H1 (cell line): ENCODE data around the gene MOB3B. TPM values are rescaled to one million over a fixed set of nuclear protein-coding genes. Genes with fewer than 3 reads are reported as not detected.

Source experiments
- CTCF ChIA-PET: fragments of 300-600 bp; sonication (Branson Sonifier 250); formaldehyde crosslinking; loops from one replicate; lab custom pipeline; 2021; ENCODE audit not compliant: partially characterized antibody; lab: Charles Lee
- POLR2A ChIA-PET: fragments of 300-600 bp; sonication (Branson Sonifier 250); formaldehyde crosslinking; loops from one replicate; lab custom pipeline; 2021; ENCODE audit warnings: inconsistent platforms; ENCODE audit not compliant: partially characterized antibody; lab: Charles Lee
- DNase-seq, 2 experiments: peaks; one replicate each; pipeline versions ENCODE4 v3.0.0 to v3.0.0-alpha.2; 2010 to 2022; ENCODE audit warnings: low spot score in 2 of 2, low read depth in 1 of 2, mixed read lengths in 1 of 2
- FAIRE-seq: peaks from 2 replicates; lab custom pipeline; 2011; peaks lifted over from hg19 to GRCh38; lab: Jason Lieb, UNC
- H2AFZ ChIP-seq: 2 replicates; pipeline ENCODE4 v1.8.1; 2012; ENCODE audit warnings: low read length, inconsistent platforms
- H2AK5ac ChIP-seq: 2 replicates; pipeline ENCODE4 v1.6.1; 2013; ENCODE audit warnings: low read depth, low read length
- H2BK120ac ChIP-seq: replicated peaks from 2 replicates; pipeline ENCODE3; 2013; ENCODE audit warnings: low read depth, low read length, inconsistent platforms
- H2BK12ac ChIP-seq: 2 replicates; pipeline ENCODE4 v1.6.1; 2013; ENCODE audit warnings: low read depth, low read length
- H2BK15ac ChIP-seq: 2 replicates; pipeline ENCODE4 v1.6.1; 2013; ENCODE audit warnings: low read length
- H2BK20ac ChIP-seq: 2 replicates; pipeline ENCODE4 v1.6.1; 2013; ENCODE audit warnings: low read length
- H2BK5ac ChIP-seq: 2 replicates; pipeline ENCODE4 v1.6.1; 2013; ENCODE audit warnings: low read depth, low read length
- H3K14ac ChIP-seq: 2 replicates; pipeline ENCODE4 v1.6.1; 2013; ENCODE audit warnings: inconsistent platforms; ENCODE audit not compliant: insufficient read length
- H3K18ac ChIP-seq: 2 replicates; pipeline ENCODE4 v1.6.1; 2013; ENCODE audit warnings: low read length; ENCODE audit errors: extremely low read depth
- H3K23ac ChIP-seq: 2 replicates; pipeline ENCODE4 v1.6.1; 2013; ENCODE audit warnings: inconsistent platforms; ENCODE audit not compliant: insufficient read length
- H3K23me2 ChIP-seq: 2 replicates; pipeline ENCODE4 v1.6.1; 2013; ENCODE audit warnings: low read depth, low read length
- H3K27ac ChIP-seq: 2 replicates; pipeline ENCODE4 v1.6.1; 2011; ENCODE audit warnings: low read depth, low read length, inconsistent platforms
- H3K27me3 ChIP-seq, 4 experiments: replicated peaks in 1 of 4; 1 replicate in 1 of 4; 2 replicates in 3 of 4; pipeline versions ENCODE4 v1.6.1 to v1.8.1; 2011 to 2013; ENCODE audit warnings: low read length in 3 of 4, mild to moderate bottlenecking in 3 of 4, inconsistent platforms in 2 of 4, mixed read lengths in 2 of 4, moderate library complexity in 1 of 4; ENCODE audit not compliant: control insufficient read depth in 3 of 4, insufficient read depth in 3 of 4; ENCODE audit errors: extremely low read depth in 1 of 4
- H3K36me3 ChIP-seq, 4 experiments: 2 replicates each; pipeline versions ENCODE4 v1.6.1 to v1.8.1; 2011 to 2013; ENCODE audit warnings: mild to moderate bottlenecking in 4 of 4, low read length in 3 of 4, moderate library complexity in 2 of 4, control low read depth in 1 of 4, inconsistent platforms in 1 of 4; ENCODE audit not compliant: insufficient read depth in 4 of 4, control insufficient read depth in 2 of 4
- H3K4ac ChIP-seq: replicated peaks from 2 replicates; pipeline ENCODE3; 2013; ENCODE audit warnings: low read length, low read depth, mixed read lengths, inconsistent platforms; ENCODE audit not compliant: insufficient read length
- H3K4me1 ChIP-seq, 4 experiments: replicated peaks in 1 of 4; 1 replicate in 1 of 4; 2 replicates in 3 of 4; pipeline versions ENCODE4 v1.6.1 to v1.8.1; 2011 to 2013; ENCODE audit warnings: low read length in 3 of 4, inconsistent platforms in 2 of 4, mixed read lengths in 1 of 4; ENCODE audit not compliant: insufficient read depth in 4 of 4, control insufficient read depth in 3 of 4
- H3K4me2 ChIP-seq, 2 experiments: 2 replicates each; pipeline versions ENCODE4 v1.6.1 to v1.8.1; 2011 to 2013; ENCODE audit warnings: low read depth in 2 of 2, low read length in 2 of 2, control low read depth in 1 of 2, inconsistent platforms in 1 of 2, mild to moderate bottlenecking in 1 of 2; ENCODE audit not compliant: insufficient read depth in 1 of 2
- H3K4me3 ChIP-seq, 4 experiments: fragments of 200-600, 300-600 bp in 1 of 4; sonication (generic), shearing (Covaris generic), sonication (Bioruptor Twin) in 1 of 4; 2 replicates each; pipeline versions ENCODE4 v1.5.1 to v1.8.1; 2011 to 2016; ENCODE audit warnings: low read length in 4 of 4, low read depth in 3 of 4, control low read depth in 2 of 4, inconsistent platforms in 2 of 4, mild to moderate bottlenecking in 2 of 4, mixed read lengths in 1 of 4, moderate library complexity in 1 of 4; ENCODE audit not compliant: insufficient read depth in 2 of 4; ENCODE audit errors: extremely low read depth in 1 of 4
- H3K56ac ChIP-seq: replicated peaks from 2 replicates; pipeline ENCODE3; 2013; ENCODE audit warnings: low read depth, mild to moderate bottlenecking, mixed read lengths, low read length, inconsistent platforms; ENCODE audit not compliant: insufficient read length
- H3K79me1 ChIP-seq: 2 replicates; pipeline ENCODE4 v1.6.1; 2013; ENCODE audit warnings: low read depth, low read length, control low read depth
- H3K79me2 ChIP-seq, 2 experiments: 2 replicates each; pipeline versions ENCODE4 v1.6.1 to v1.8.1; 2012 to 2013; ENCODE audit warnings: low read length in 2 of 2, mild to moderate bottlenecking in 2 of 2, inconsistent platforms in 1 of 2; ENCODE audit not compliant: insufficient read depth in 2 of 2, control insufficient read depth in 1 of 2
- H3K9ac ChIP-seq, 4 experiments: replicated peaks in 1 of 4; 1 replicate in 1 of 4; 2 replicates in 3 of 4; pipeline versions ENCODE4 v1.6.1 to v1.8.1; 2011 to 2013; ENCODE audit warnings: low read depth in 3 of 4, low read length in 3 of 4, control low read depth in 2 of 4, mild to moderate bottlenecking in 2 of 4, moderate library complexity in 2 of 4, inconsistent platforms in 1 of 4; ENCODE audit errors: extremely low read depth in 1 of 4
- H3K9me3 ChIP-seq, 2 experiments: 2 replicates each; pipeline versions ENCODE4 v1.6.1 to v1.8.1; 2012 to 2013; ENCODE audit warnings: mild to moderate bottlenecking in 2 of 2, moderate library complexity in 2 of 2, control low read depth in 1 of 2, inconsistent platforms in 1 of 2, low read depth in 1 of 2, low read length in 1 of 2, mixed read lengths in 1 of 2; ENCODE audit not compliant: insufficient read depth in 2 of 2
- H4K20me1 ChIP-seq, 2 experiments: replicated peaks in 1 of 2; 2 replicates each; pipeline versions ENCODE3 to v1.8.1; 2011 to 2013; ENCODE audit warnings: inconsistent platforms in 2 of 2, low read length in 2 of 2, mild to moderate bottlenecking in 1 of 2; ENCODE audit not compliant: insufficient read depth in 2 of 2, control insufficient read depth in 1 of 2
- H4K5ac ChIP-seq: 2 replicates; pipeline ENCODE4 v1.6.1; 2013; ENCODE audit warnings: low read length, low read depth, mixed read lengths, inconsistent platforms; ENCODE audit not compliant: insufficient read length
- H4K8ac ChIP-seq: 2 replicates; pipeline ENCODE4 v1.8.0; 2013; ENCODE audit warnings: mild to moderate bottlenecking, moderate library complexity, low read length, inconsistent platforms; ENCODE audit not compliant: insufficient read depth; ENCODE audit errors: extremely low read depth
- H4K91ac ChIP-seq: replicated peaks from 2 replicates; pipeline ENCODE3; 2013; ENCODE audit warnings: low read length, mixed read lengths, inconsistent platforms; ENCODE audit not compliant: insufficient read length
- BCL11A ChIP-seq, 2 experiments: IDR thresholded peaks; one replicate each; pipeline ENCODE4 v1.6.1; 2011; ENCODE audit warnings: low read depth in 2 of 2, low read length in 2 of 2, mild to moderate bottlenecking in 2 of 2
- EGR1 ChIP-seq: IDR thresholded peaks from 2 replicates; pipeline ENCODE4 v1.6.1; 2011; ENCODE audit warnings: low read depth, low read length, borderline replicate concordance
- GABPA ChIP-seq: IDR thresholded peaks from 2 replicates; pipeline ENCODE4 v1.6.1; 2011; ENCODE audit warnings: mild to moderate bottlenecking, low read length, moderate library complexity, borderline replicate concordance; ENCODE audit not compliant: insufficient read depth
- MAX ChIP-seq: IDR thresholded peaks from 2 replicates; pipeline ENCODE4 v1.6.1; 2012; ENCODE audit warnings: inconsistent platforms
- NANOG ChIP-seq: IDR thresholded peaks from 2 replicates; pipeline ENCODE4 v1.6.1; 2011; ENCODE audit warnings: low read length, low read depth, mild to moderate bottlenecking, inconsistent platforms; ENCODE audit not compliant: insufficient read depth, poor library complexity, severe bottlenecking
- POLR2A ChIP-seq, 2 experiments: IDR thresholded peaks; 1 replicate in 1 of 2; 2 replicates in 1 of 2; pipeline ENCODE4 v1.6.1; 2011; ENCODE audit warnings: low read depth in 2 of 2, low read length in 2 of 2, mild to moderate bottlenecking in 2 of 2; ENCODE audit errors: control extremely low read depth in 1 of 2
- RAD21 ChIP-seq, 2 experiments: IDR thresholded peaks in 1 of 2; conservative IDR thresholded peaks in 1 of 2; 2 replicates each; pipeline ENCODE4 v1.6.1; 2011; ENCODE audit warnings: low read depth in 2 of 2, low read length in 2 of 2, improper control_type of control experiment in 1 of 2, inconsistent platforms in 1 of 2, mild to moderate bottlenecking in 1 of 2, moderate library complexity in 1 of 2
- RBBP5 ChIP-seq: IDR thresholded peaks from 2 replicates; pipeline ENCODE4 v1.7.1; 2012; ENCODE audit warnings: low read depth, mild to moderate bottlenecking, inconsistent platforms, low read length, moderate library complexity, borderline replicate concordance
- RXRA ChIP-seq: IDR thresholded peaks from 2 replicates; pipeline ENCODE4 v1.6.1; 2011; ENCODE audit warnings: low read depth, mild to moderate bottlenecking, low read length, moderate library complexity; ENCODE audit not compliant: insufficient read depth
- SP4 ChIP-seq: IDR thresholded peaks from 2 replicates; pipeline ENCODE4 v1.6.1; 2012; ENCODE audit warnings: low read length, inconsistent platforms
- TBP ChIP-seq: IDR thresholded peaks from 2 replicates; pipeline ENCODE4 v1.6.1; 2011; ENCODE audit warnings: low read depth, low read length, improper control_type of control experiment
- WGBS, 2 experiments: shearing (Covaris generic) in 1 of 2; methylation state at CpG; one replicate each; pipeline versions ENCODE4 v1.1.6 to v1.1.7; 2013 to 2015; ENCODE audit warnings: low lambda C conversion rate in 2 of 2, mixed read lengths in 2 of 2, inconsistent platforms in 1 of 2, low coverage in 1 of 2, missing lambda C conversion rate in 1 of 2; ENCODE audit not compliant: insufficient replicate concordance in 2 of 2, insufficient coverage in 1 of 2, insufficient read length in 1 of 2; ENCODE audit errors: extremely low coverage in 1 of 2, missing lambda C conversion rate in 1 of 2; 5-methylcytosine and 5-hydroxymethylcytosine counted together
- polyA plus RNA-seq, 7 experiments: library from polyadenylated mRNA; depleted of rRNA in 3 of 7; stranded (reverse) in 5 of 7; unstranded in 2 of 7; fragments of >200 nt in 5 of 7; fragments of 200-250 nt in 2 of 7; gene quantifications; 1 replicate in 5 of 7; 2 replicates in 1 of 7; 4 replicates in 1 of 7; pipeline versions ENCODE4 v1.2.1 to v1.2.3, GENCODE V29; 2011 to 2013; ENCODE audit warnings: missing spikeins in 2 of 7, mixed read lengths in 2 of 7
- total RNA-seq: library from RNA; stranded (reverse); fragmentation: NEBNext Ultra II Directional; extraction: Animal tissue kit (Norgen Biotek cat#: 25700); gene quantifications from 2 replicates; pipeline ENCODE4 v1.2.1, GENCODE V29; 2021

The MOB3B gene
- total and polyA plus RNA-seq, 2 of the 8 experiments (the other 6 are each of a cell fraction or from before 2014, with no cell fraction given), result 12.7 to 16.1 TPM

DNA sequence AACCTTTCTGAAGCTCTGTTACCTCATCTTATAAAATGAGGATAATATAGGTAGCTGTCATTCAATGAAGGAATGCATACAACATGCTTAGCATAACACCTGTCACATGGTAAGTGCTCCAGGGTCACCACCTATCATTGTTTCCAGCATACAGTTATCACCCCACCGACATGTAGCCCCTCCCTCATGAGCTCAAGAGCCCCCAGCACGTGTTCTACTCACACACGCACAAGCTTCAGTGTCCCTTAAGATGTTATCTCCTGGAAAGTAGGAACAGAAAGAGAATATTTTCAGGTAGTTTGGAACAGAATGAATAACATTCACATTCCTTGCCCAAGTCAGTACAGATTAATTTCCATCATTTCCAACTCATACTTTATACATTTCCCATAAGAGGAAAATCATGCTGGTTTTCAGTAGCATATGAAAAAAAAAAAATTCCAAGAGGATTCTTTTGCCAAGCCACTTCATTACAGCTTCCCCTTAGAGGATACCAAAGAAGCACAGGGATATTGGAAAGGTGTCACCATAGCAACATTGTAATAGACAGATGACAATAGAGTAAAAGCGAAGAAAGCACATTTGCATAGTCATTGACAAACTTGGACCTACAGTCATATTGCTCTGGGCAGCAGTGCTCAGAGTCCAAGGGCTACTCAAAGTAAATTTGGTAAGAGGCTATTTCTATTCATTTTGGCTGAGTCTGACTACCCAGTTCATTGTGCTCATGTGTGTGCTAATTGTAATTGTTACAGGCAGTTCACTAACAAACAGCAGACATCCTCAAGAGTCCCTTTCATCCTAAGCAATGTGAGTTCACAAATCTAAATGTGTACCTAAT lies 1.5 kb upstream of the MOB3B start:
- H3K56ac ChIP-seq, result no peak overlapping the region
- POLR2A ChIA-PET, result interaction anchor here (0.6 kb wide), 1 partner anchor 207 kb away, joined by 4 read pairs; no protein-coding TSS in a partner anchor
- TF ChIP-seq TBP (no peak), GABPA (no peak), NANOG (no peak), MAX (no peak), RBBP5 (no peak), RXRA (no peak), EGR1 (no peak), POLR2A (IDR thresholded peaks at IDR 0.05; ENCODE audit: control extremely low read depth in 1 of 2, low read depth in 2 of 2, low read length in 2 of 2) (no peak), RAD21 (IDR thresholded peaks at IDR 0.05 in 1 of 2, conservative IDR thresholded peaks at IDR 0.05 in 1 of 2; ENCODE audit: low read depth in 2 of 2, low read length in 2 of 2) (no peak), BCL11A (IDR thresholded peaks at IDR 0.05; ENCODE audit: low read depth in 2 of 2, low read length in 2 of 2) (no peak), SP4 (no peak)

More for the DNA sequence above, 1.5 kb upstream of the MOB3B start:
- Histone ChIP-seq H3K4ac (no peak overlapping the region), H3K4me1 (peaks cover 2 to 14% (median 5%) of the 10 kb centered on the region in 4 experiments; a peak in 6 of 7 replicates), H3K18ac (no peak overlapping the region), H3K79me1 (no peaks in the 10 kb centered on the region; the same call in 1 of the 2 replicates), H3K4me3 (no peak overlapping the region), H3K36me3 (no peaks in the 10 kb centered on the region), H3K23me2 (peaks cover 14% of the 10 kb centered on the region; the same call in 1 of the 2 replicates), H3K9me3 (no peaks in the 10 kb centered on the region), H2BK12ac (no peak overlapping the region), H2BK20ac (no peak overlapping the region), H4K91ac (no peak overlapping the region), H3K27me3 (peaks cover 0 to 3% (median under 1%) of the 10 kb centered on the region in 4 experiments; a peak in 2 of 7 replicates), H3K27ac (no peak overlapping the region), H3K79me2 (no peaks in the 10 kb centered on the region), H2BK120ac (no peak overlapping the region), H3K23ac (no peak overlapping the region), H4K8ac (no peak overlapping the region), H3K9ac (no peak overlapping the region), H2BK5ac (no peak overlapping the region), H2BK15ac (no peak overlapping the region), H3K4me2 (no peak overlapping the region), H4K5ac (no peak overlapping the region), H2AFZ (no peak overlapping the region), H2AK5ac (no peak overlapping the region), H4K20me1 (no peaks in the 10 kb centered on the region), H3K14ac (no peak overlapping the region)
- no peak for FAIRE-seq
- DNase-seq, result no peak
- WGBS, 2 experiments, result 77% methylated on average over 4 of the region's 4 CpGs; no CpG with 5 or more reads in 1 of the 2 experiments
- CTCF ChIA-PET, result interaction anchor here (0.6 to 3.3 kb wide), 17 partner anchors 8 to 1411 kb away, joined by 3 to 36 read pairs (median 6); no protein-coding TSS in a partner anchor
